Endothelial cell of umbilical vein (primary cell): ENCODE measurements around the gene SEZ6L.

Source experiments
- CTCF ChIP-seq, 2 donors: IDR thresholded peaks; 1 replicate in 1 of 2; 2 replicates in 1 of 2; pipeline ENCODE4 v1.5.1; 2011; ENCODE audit warnings: low read length in 2 of 2, mild to moderate bottlenecking in 2 of 2, moderate library complexity in 2 of 2, control low read depth in 1 of 2, inconsistent platforms in 1 of 2, low read depth in 1 of 2; ENCODE audit not compliant: insufficient read depth in 1 of 2; ENCODE audit errors: extremely low read depth in 1 of 2
- EZH2 ChIP-seq: IDR thresholded peaks from 2 replicates; pipeline ENCODE4 v1.6.1; 2012; ENCODE audit warnings: borderline replicate concordance, low read depth, mild to moderate bottlenecking, moderate library complexity, low read length, inconsistent platforms; ENCODE audit not compliant: severe bottlenecking
- FOS ChIP-seq: IDR thresholded peaks from 2 replicates; pipeline ENCODE4 v1.6.1; 2011; ENCODE audit warnings: mild to moderate bottlenecking, low read length, moderate library complexity, borderline replicate concordance; ENCODE audit not compliant: insufficient read depth
- JUN ChIP-seq: IDR thresholded peaks from 2 replicates; pipeline ENCODE4 v1.6.1; 2011; ENCODE audit warnings: borderline replicate concordance, low read depth; ENCODE audit not compliant: insufficient read length, insufficient read depth
- MYC ChIP-seq: IDR thresholded peaks from one replicate; pipeline ENCODE4 v1.6.1; 2011; ENCODE audit warnings: mild to moderate bottlenecking, low read depth, low read length
- POLR2A ChIP-seq: IDR thresholded peaks from 2 replicates; pipeline ENCODE4 v1.6.1; 2012; ENCODE audit warnings: low read depth, mild to moderate bottlenecking, control low read depth, low read length
- POLR2AphosphoS5 ChIP-seq: IDR thresholded peaks from 2 replicates; pipeline ENCODE4 v1.6.1; 2012; ENCODE audit warnings: low read depth, mild to moderate bottlenecking, control low read depth, low read length, moderate library complexity; ENCODE audit not compliant: insufficient read depth
- TF ChIP-seq, protein P1 (sequence below): IDR thresholded peaks from 2 replicates; pipeline ENCODE4 v1.6.1; 2011; ENCODE audit not compliant: insufficient read depth, insufficient read length

DNA sequence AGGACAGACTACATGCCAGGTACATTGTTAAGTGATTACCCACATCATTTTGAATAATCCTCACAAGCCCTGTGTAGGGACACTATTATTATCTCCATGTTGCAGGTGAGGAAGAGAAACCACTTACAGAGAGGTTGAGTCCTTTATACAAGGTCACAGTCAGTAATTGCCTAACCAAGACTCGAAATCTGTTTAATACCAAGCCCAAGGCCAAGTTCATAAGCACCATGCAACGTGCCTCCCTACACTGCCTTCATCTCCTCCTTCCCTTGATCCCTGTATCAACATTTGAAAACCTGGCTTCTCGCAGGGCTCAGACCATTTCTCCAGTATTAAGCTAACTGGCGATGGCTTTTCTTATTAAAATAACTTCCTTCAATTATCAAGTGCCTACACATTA lies 41.7 kb upstream of the SEZ6L start:
- TF ChIP-seq CTCF (IDR thresholded peaks at IDR 0.05; ENCODE audit: extremely low read depth in 1 of 2, insufficient read depth in 1 of 2, low read depth in 1 of 2, low read length in 2 of 2) (no peak), FOS (no peak), POLR2AphosphoS5 (no peak), EZH2 (no peak), POLR2A (no peak), JUN (no peak), MYC (no peak)
- TF ChIP-seq, protein P1, sequence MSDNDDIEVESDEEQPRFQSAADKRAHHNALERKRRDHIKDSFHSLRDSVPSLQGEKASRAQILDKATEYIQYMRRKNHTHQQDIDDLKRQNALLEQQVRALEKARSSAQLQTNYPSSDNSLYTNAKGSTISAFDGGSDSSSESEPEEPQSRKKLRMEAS = no peak
